ENCODE measurements around the gene LAMTOR5.
"Not testable (repeated sequence)": the region's sequence is repeated elsewhere in the genome, so short reads cannot be mapped to it uniquely, and the experiment has no call there.

The LAMTOR5 gene

GRCh38 chr1:110407260-110408210 is at the start of gene LAMTOR5:
Gene LAMTOR5 (minus strand): TSS chr1:110407694. CDS start chr1:110407620, 74 bp downstream.
- DNase-seq: peak; percentile 90

- DNase-seq: no peak
Measured at GRCh38 chr1:110457206-110457605, 49.7 kb upstream of the LAMTOR5 start.

GRCh38 chr1:110455151-110455550 is 47.7 kb upstream of the LAMTOR5 start:
- no peak for DNase-seq

- DNase-seq: no peak
Measured at GRCh38 chr1:110454328-110454727, 46.8 kb upstream of the LAMTOR5 start.

GRCh38 chr1:110453829-110454228 is 46.3 kb upstream of the LAMTOR5 start:
- DNase-seq: no peak

- no peak for DNase-seq
Measured at GRCh38 chr1:110452330-110452729, 44.8 kb upstream of the LAMTOR5 start.

GRCh38 chr1:110450929-110451328 is 43.4 kb upstream of the LAMTOR5 start, which contains the start of gene PROK1:
Gene PROK1 (plus strand): TSS chr1:110451149. CDS start chr1:110451217, 68 bp downstream.
- no peak for DNase-seq

GRCh38 chr1:110449661-110450651 is 42.5 kb upstream of the LAMTOR5 start:
- no peak for DNase-seq

- no peak for DNase-seq
Measured at GRCh38 chr1:110444561-110444960, 37.1 kb upstream of the LAMTOR5 start.

- no peak for DNase-seq
Measured at GRCh38 chr1:110443451-110443850, 36.0 kb upstream of the LAMTOR5 start.

GRCh38 chr1:110441888-110442287 is 34.4 kb upstream of the LAMTOR5 start:
- no peak for DNase-seq

- no peak for DNase-seq
Measured at GRCh38 chr1:110440877-110441276, 33.4 kb upstream of the LAMTOR5 start.

- DNase-seq: not testable (repeated sequence)
Measured at GRCh38 chr1:110439873-110440272, 32.4 kb upstream of the LAMTOR5 start.

GRCh38 chr1:110438893-110439292 is 31.4 kb upstream of the LAMTOR5 start:
- DNase-seq: no peak

- DNase-seq: not testable (repeated sequence)
Measured at GRCh38 chr1:110437645-110438299, 30.3 kb upstream of the LAMTOR5 start.

GRCh38 chr1:110436635-110437034 is 29.1 kb upstream of the LAMTOR5 start:
- DNase-seq: no peak

GRCh38 chr1:110434946-110435345 is 27.5 kb upstream of the LAMTOR5 start:
- no peak for DNase-seq

- DNase-seq: no peak
Measured at GRCh38 chr1:110433803-110434202, 26.3 kb upstream of the LAMTOR5 start.

GRCh38 chr1:110433213-110433612 is 25.7 kb upstream of the LAMTOR5 start:
- DNase-seq: no peak

- DNase-seq: no peak
Measured at GRCh38 chr1:110430901-110431300, 23.4 kb upstream of the LAMTOR5 start.

- DNase-seq: no peak
Measured at GRCh38 chr1:110430366-110430765, 22.9 kb upstream of the LAMTOR5 start.

- DNase-seq: no peak
Measured at GRCh38 chr1:110428946-110429345, 21.5 kb upstream of the LAMTOR5 start.

- no peak for DNase-seq
Measured at GRCh38 chr1:110426854-110427253, 19.4 kb upstream of the LAMTOR5 start.

Measured in activated CD4-positive, alpha-beta T cell treated with anti-CD3 and anti-CD28 coated beads, Interleukin-2, amount 50 U/mL, for 1 hour (primary cell).